GM21576 (cell line): ENCODE measurements around the gene MYZAP.

Experiments
- ATAC-seq: cut with Tn5 transposase; IDR thresholded peaks from one replicate; pipeline ENCODE4 v1.9.1; 2021; ENCODE audit warnings: mild to moderate bottlenecking, moderate library complexity; ENCODE audit not compliant: unreplicated experiment

MYZAP gene

GRCh38 chr15:57690341-57690966 lies 98.8 kb downstream of the MYZAP start:
- ATAC-seq, result no peak

GRCh38 chr15:57691082-57691481 lies 99.4 kb downstream of the MYZAP start:
- ATAC-seq, result no peak

- no peak for ATAC-seq
Measured at GRCh38 chr15:57692709-57693108, 101.0 kb downstream of the MYZAP start.

GRCh38 chr15:57694279-57694678 lies 102.6 kb downstream of the MYZAP start:
- no peak for ATAC-seq

GRCh38 chr15:57696146-57696545 lies 104.4 kb downstream of the MYZAP start:
- ATAC-seq, result no peak

GRCh38 chr15:57697588-57697987 lies 105.9 kb downstream of the MYZAP start:
- ATAC-seq, result no peak

- ATAC-seq, result no peak
Measured at GRCh38 chr15:57698243-57698642, 106.5 kb downstream of the MYZAP start.

GRCh38 chr15:57698991-57699390 lies 107.3 kb downstream of the MYZAP start:
- no peak for ATAC-seq

- ATAC-seq, result no peak
Measured at GRCh38 chr15:57703387-57703786, 111.7 kb downstream of the MYZAP start.

GRCh38 chr15:57704441-57704840 lies 112.7 kb downstream of the MYZAP start:
- no peak for ATAC-seq

- ATAC-seq, result no peak
Measured at GRCh38 chr15:57705746-57706404, 114.2 kb downstream of the MYZAP start.

GRCh38 chr15:57706405-57707209 lies 114.9 kb downstream of the MYZAP start, which contains the start of gene POLR2M:
TSS of gene POLR2M (plus strand) at chr15:57706714. CDS start at chr15:57706843, 129 bp downstream.
- ATAC-seq, result peak; percentile 92

- ATAC-seq, result no peak
Measured at GRCh38 chr15:57708047-57708446, 116.3 kb downstream of the MYZAP start.

GRCh38 chr15:57718309-57718708 lies 126.6 kb downstream of the MYZAP start:
- no peak for ATAC-seq

- no peak for ATAC-seq
Measured at GRCh38 chr15:57720867-57721266, 129.2 kb downstream of the MYZAP start.

- no peak for ATAC-seq
Measured at GRCh38 chr15:57726411-57726810, 134.7 kb downstream of the MYZAP start.

GRCh38 chr15:57727031-57727430 lies 135.3 kb downstream of the MYZAP start:
- ATAC-seq, result no peak

- ATAC-seq, result no peak
Measured at GRCh38 chr15:57728436-57728835, 136.7 kb downstream of the MYZAP start.

GRCh38 chr15:57730876-57731275 lies 139.2 kb downstream of the MYZAP start:
- no peak for ATAC-seq

GRCh38 chr15:57731530-57732103 lies 139.9 kb downstream of the MYZAP start:
- ATAC-seq, result no peak

- no peak for ATAC-seq
Measured at GRCh38 chr15:57732526-57733331, 141.0 kb downstream of the MYZAP start.
